Endodermal cell (in vitro differentiated cells): ENCODE measurements around the gene SLX4. TPM values are rescaled to one million over a fixed set of nuclear protein-coding genes. Genes with fewer than 3 reads are reported as not detected.
A peak's percentile ranks its signal among the peaks of the same experiment; 100 is the strongest.

ENCODE experiments used
- DNase-seq: peaks from one replicate; pipeline ENCODE4 v3.0.0-alpha.2; 2017
- H3K27ac ChIP-seq: 2 replicates; pipeline ENCODE4 v1.5.1; 2013; ENCODE audit warnings: mild to moderate bottlenecking, low read depth, low read length, moderate library complexity
- H3K27me3 ChIP-seq: 2 replicates; pipeline ENCODE4 v1.6.1; 2013; ENCODE audit warnings: mild to moderate bottlenecking, low read length, moderate library complexity; ENCODE audit not compliant: insufficient read depth, control insufficient read depth, poor library complexity, severe bottlenecking
- H3K36me3 ChIP-seq: 2 replicates; pipeline ENCODE4 v1.7.0; 2013; ENCODE audit warnings: mild to moderate bottlenecking, low read length, moderate library complexity; ENCODE audit not compliant: control insufficient read depth, insufficient read depth
- H3K4me1 ChIP-seq: one replicate; pipeline ENCODE4 v1.7.0; 2013; ENCODE audit warnings: low read length; ENCODE audit not compliant: control insufficient read depth, insufficient read depth
- H3K4me3 ChIP-seq: 2 replicates; pipeline ENCODE4 v1.5.1; 2013; ENCODE audit warnings: mild to moderate bottlenecking, low read length, moderate library complexity
- H3K9ac ChIP-seq: 2 replicates; pipeline ENCODE4 v1.6.1; 2013; ENCODE audit warnings: mild to moderate bottlenecking, low read length, moderate library complexity; ENCODE audit not compliant: poor library complexity, severe bottlenecking; ENCODE audit errors: extremely low read depth
- H3K9me3 ChIP-seq: 2 replicates; pipeline ENCODE4 v1.6.1; 2013; ENCODE audit warnings: mild to moderate bottlenecking, low read length, moderate library complexity; ENCODE audit not compliant: control insufficient read depth
- H3K27ac Mint-ChIP-seq: 2 replicates; pipeline ENCODE4 v1.8.0; 2020; ENCODE audit warnings: mixed read lengths
- H3K27me3 Mint-ChIP-seq: 2 replicates; pipeline ENCODE4 v1.8.0; 2021; ENCODE audit warnings: mild to moderate bottlenecking, mixed read lengths; ENCODE audit not compliant: insufficient read depth
- H3K36me3 Mint-ChIP-seq: 2 replicates; pipeline ENCODE4 v1.8.0; 2020; ENCODE audit warnings: low read depth, mixed read lengths
- H3K4me1 Mint-ChIP-seq: 2 replicates; pipeline ENCODE4 v1.8.0; 2020; ENCODE audit warnings: mixed read lengths
- H3K4me3 Mint-ChIP-seq: 2 replicates; pipeline ENCODE4 v1.8.0; 2020; ENCODE audit warnings: mild to moderate bottlenecking, moderate library complexity, mixed read lengths
- H3K9me3 Mint-ChIP-seq: 2 replicates; pipeline ENCODE4 v1.8.0; 2020; ENCODE audit warnings: mild to moderate bottlenecking, mixed read lengths
- WGBS, 2 experiments: methylation state at CpG; one replicate each; pipeline versions ENCODE4 v1.1.5 to v1.1.7; 2013; ENCODE audit warnings: missing lambda C conversion rate in 2 of 2, mixed read lengths in 1 of 2; ENCODE audit not compliant: insufficient coverage in 1 of 2, insufficient read length in 1 of 2; 5-methylcytosine and 5-hydroxymethylcytosine counted together
- total RNA-seq, 2 donors: library from RNA; stranded (reverse); fragmentation: NEBNext Ultra II Directional in 1 of 2; extraction: Animal tissue kit (Norgen Biotek cat#: 25700) in 1 of 2; gene quantifications; 2 replicates in 1 of 2; 3 replicates in 1 of 2; pipeline ENCODE4 v1.2.1, GENCODE V29; 2021
- TF ChIP-seq, protein P1 (sequence below): fragments of 200-600 bp; sonication (generic); conservative IDR thresholded peaks from 2 replicates; pipeline ENCODE4 v1.5.0; 2021; ENCODE audit warnings: antibody characterized with exemption, mild to moderate bottlenecking

Gene SLX4
- total RNA-seq, 2 donors from 2014 or later: 11.0 to 15.9 TPM

GRCh38 chr16:3651461-3652372, 40.3 kb upstream of the SLX4 start:
- DNase-seq: no peak
- peaks cover 29% of the 10 kb centered on the region for H3K36me3 ChIP-seq
- 87% methylated on average over 15 to 18 of the region's 18 CpGs for WGBS, 2 experiments
- no peak overlapping the region for H3K9ac ChIP-seq
- H3K4me3 Mint-ChIP-seq: no peak overlapping the region
- H3K27me3 ChIP-seq: no peaks in the 10 kb centered on the region
- H3K4me3 ChIP-seq: no peak overlapping the region
- H3K27ac Mint-ChIP-seq: no peak overlapping the region
- peaks cover 6% of the 10 kb centered on the region for H3K4me1 ChIP-seq
- no peaks in the 10 kb centered on the region for H3K27me3 Mint-ChIP-seq
- peaks cover 26% of the 10 kb centered on the region for H3K36me3 Mint-ChIP-seq
- peaks cover 14% of the 10 kb centered on the region for H3K4me1 Mint-ChIP-seq
- TF ChIP-seq, protein P1, sequence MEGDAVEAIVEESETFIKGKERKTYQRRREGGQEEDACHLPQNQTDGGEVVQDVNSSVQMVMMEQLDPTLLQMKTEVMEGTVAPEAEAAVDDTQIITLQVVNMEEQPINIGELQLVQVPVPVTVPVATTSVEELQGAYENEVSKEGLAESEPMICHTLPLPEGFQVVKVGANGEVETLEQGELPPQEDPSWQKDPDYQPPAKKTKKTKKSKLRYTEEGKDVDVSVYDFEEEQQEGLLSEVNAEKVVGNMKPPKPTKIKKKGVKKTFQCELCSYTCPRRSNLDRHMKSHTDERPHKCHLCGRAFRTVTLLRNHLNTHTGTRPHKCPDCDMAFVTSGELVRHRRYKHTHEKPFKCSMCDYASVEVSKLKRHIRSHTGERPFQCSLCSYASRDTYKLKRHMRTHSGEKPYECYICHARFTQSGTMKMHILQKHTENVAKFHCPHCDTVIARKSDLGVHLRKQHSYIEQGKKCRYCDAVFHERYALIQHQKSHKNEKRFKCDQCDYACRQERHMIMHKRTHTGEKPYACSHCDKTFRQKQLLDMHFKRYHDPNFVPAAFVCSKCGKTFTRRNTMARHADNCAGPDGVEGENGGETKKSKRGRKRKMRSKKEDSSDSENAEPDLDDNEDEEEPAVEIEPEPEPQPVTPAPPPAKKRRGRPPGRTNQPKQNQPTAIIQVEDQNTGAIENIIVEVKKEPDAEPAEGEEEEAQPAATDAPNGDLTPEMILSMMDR: no peak
- H3K9me3 ChIP-seq: no peaks in the 10 kb centered on the region
- H3K9me3 Mint-ChIP-seq: no peaks in the 10 kb centered on the region
- H3K27ac ChIP-seq: no peak overlapping the region

- TF ChIP-seq, protein P1: no peak
- no peaks in the 10 kb centered on the region for H3K9me3 Mint-ChIP-seq
- Histone ChIP-seq H3K36me3 (peaks cover 24% of the 10 kb centered on the region), H3K27me3 (no peaks in the 10 kb centered on the region), H3K4me1 (peaks cover 6% of the 10 kb centered on the region), H3K27ac (no peak overlapping the region), H3K9me3 (no peaks in the 10 kb centered on the region), H3K9ac (no peak overlapping the region), H3K4me3 (no peak overlapping the region)
- peaks cover 23% of the 10 kb centered on the region for H3K4me1 Mint-ChIP-seq
- H3K27me3 Mint-ChIP-seq: no peaks in the 10 kb centered on the region
- no peak overlapping the region for H3K27ac Mint-ChIP-seq
- H3K36me3 Mint-ChIP-seq: peaks cover 28% of the 10 kb centered on the region
- WGBS, 2 experiments: 91 to 95% methylated on average over 12 to 13 of the region's 13 CpGs
- no peak for DNase-seq
- no peak overlapping the region for H3K4me3 Mint-ChIP-seq
These were observed 39.3 kb upstream of the SLX4 start for GRCh38 chr16:3650631-3651265.

GRCh38 chr16:3646348-3646920, 35.0 kb upstream of the SLX4 start:
- TF ChIP-seq, protein P1: no peak
- H3K9me3 Mint-ChIP-seq: no peaks in the 10 kb centered on the region
- H3K36me3 Mint-ChIP-seq: peaks cover 18% of the 10 kb centered on the region
- no peaks in the 10 kb centered on the region for H3K27me3 Mint-ChIP-seq
- Histone ChIP-seq H3K27me3 (no peaks in the 10 kb centered on the region), H3K4me3 (no peak overlapping the region), H3K4me1 (no peaks in the 10 kb centered on the region), H3K9ac (no peak overlapping the region), H3K36me3 (peaks cover 12% of the 10 kb centered on the region), H3K27ac (peak overlapping the region; percentile 97), H3K9me3 (no peaks in the 10 kb centered on the region)
- WGBS, 2 experiments: 89 to 91% methylated on average over 14 to 15 of the region's 15 CpGs
- peak overlapping the region; percentile 95 for H3K27ac Mint-ChIP-seq
- peak; percentile 52 for DNase-seq
- H3K4me1 Mint-ChIP-seq: peaks cover 16% of the 10 kb centered on the region
- no peak overlapping the region for H3K4me3 Mint-ChIP-seq
